GM12801 (cell line): ENCODE measurements around the gene ATP5PB.

ENCODE experiments used
- CTCF ChIP-seq: IDR thresholded peaks from one replicate; pipeline ENCODE4 v1.5.1; 2011; ENCODE audit warnings: control low read depth; ENCODE audit not compliant: insufficient read length; ENCODE audit errors: extremely low read depth

The ATP5PB gene

DNA sequence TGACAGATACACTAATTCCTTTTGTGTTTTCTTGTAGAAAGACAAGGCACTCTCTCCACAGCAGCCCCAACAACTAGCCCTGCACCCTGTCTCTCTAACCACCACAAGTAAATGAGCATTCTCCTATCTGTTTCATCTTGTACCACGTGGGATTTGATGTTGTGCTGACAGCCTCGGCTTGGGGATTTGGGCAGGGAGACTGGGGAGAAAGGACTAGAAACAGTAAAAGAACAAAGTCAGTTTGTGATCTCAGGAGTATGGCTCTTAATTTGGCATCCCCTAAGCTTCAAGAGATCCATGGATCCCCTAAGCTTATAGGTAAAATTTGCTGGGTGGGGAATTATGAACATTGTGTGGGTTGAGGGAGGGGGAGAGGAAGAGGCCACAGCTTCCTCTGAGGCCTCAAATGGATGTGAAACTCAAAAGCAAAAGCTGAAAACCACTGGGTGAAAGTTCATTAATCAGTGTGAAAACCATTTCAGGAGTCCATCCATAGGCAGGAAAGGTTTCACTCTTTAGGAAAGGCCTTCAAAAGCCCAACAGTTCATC lies 27.6 kb downstream of the ATP5PB start:
- no peak for TF ChIP-seq CTCF

DNA sequence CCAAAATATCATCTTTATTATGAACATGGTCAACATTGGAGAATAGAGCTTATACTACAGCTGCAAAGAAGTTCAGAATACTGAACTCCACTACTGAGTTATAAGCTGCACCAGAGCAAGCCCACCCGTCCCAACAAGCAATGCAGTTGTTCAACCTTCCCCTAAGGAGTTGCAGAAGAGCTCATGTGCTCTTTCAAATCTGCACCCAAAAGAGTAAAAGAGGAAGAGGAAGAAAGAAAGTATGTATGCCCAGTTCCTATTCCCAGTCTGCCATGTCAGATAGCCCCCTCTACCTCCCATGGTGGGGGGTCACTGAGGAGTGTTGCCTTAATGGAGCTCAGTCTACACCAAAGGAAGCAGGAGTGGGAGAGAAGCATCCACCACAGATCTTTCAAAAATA lies 31.4 kb downstream of the ATP5PB start:
- no peak for TF ChIP-seq CTCF

DNA sequence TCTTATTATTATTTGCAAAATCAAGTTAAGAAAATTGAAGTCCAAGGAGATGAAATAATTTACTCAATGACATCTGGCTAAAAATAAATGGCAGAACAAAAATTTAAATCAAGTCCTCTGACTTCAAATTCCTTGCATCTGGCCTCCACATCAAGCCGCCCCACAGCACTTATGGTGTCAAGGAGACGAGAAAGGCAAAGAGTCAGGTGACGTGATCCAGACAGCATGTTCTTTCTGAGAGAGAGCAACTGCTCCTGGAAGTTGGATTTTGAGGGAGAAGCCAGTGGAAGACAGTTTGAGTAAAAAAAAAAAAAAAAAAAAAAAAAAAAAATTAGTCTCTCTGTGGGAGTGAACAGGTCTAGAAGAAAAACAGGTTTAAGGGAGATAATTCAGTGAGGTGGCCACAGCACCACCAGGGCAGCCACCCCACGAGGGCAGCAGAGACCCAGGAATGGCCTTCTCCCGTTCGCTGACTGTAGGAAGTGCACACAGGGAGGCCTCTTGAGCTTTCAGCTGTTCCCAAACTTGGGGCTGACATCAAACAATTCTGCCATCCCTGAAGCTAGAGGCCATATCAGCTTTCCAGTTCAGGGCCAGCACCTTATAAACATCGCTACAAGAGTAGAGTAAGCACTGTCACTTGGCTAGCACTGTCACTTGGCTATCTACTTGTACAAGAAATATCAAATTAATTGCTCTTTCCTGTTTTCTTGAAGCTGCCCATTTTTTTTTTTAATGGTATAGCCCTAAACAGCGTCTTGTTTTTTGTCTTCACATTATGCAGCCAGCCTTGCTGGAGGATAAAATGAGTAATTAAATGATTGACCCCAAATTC lies 32.3 kb downstream of the ATP5PB start:
- no peak for TF ChIP-seq CTCF

DNA sequence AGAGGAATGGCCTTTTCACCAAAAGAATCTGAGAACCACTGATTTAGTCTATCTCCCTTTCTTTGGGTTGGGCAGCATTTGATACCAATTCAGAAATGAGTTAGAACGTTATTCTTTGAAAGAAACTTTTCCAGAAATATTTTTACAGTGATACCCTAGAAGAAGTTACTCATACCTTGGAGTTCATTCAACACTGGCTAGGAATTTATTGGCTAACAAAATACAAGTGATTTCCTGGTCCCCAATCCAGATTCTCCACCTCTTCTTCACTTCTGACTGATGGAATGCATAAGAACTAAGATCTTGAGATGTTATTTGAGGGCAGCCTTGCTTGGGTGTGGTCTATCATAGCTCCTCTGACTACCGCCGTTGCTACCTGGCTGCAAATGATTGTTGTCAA lies 33.9 kb downstream of the ATP5PB start:
- TF ChIP-seq CTCF: no peak

- no peak for TF ChIP-seq CTCF
Observed at GRCh38 chr1:111483876-111484275, 34.6 kb downstream of the ATP5PB start.

DNA sequence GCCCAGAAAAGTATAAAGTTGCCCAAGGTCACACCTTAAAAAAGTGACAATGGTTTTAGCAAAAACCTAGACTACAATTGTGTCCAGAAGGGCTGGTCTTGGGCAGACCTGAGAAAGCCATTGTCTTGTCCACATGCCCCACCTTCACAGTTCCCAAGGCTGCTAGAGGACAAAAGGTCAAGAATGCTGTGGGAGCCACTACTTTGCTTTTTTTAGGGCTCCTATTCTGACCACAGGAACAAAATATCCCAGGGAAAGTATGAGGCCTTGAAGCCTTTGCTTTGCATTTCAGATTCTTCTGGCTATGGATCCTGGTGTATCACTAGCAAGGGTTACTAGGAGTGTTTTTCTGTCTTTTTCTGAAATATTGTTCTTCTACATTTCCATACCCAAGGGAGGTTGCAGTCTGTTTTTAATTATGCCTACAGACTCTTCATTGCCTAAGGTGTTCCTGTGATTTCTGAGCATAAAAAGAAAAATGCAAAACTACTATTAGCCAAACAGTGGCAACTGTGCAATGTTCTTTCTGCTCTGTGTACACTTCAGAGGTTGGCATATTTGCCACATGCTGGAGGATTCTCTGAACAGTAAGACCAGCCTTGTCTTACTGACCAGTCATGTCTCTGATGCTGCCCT lies 35.2 kb downstream of the ATP5PB start:
- no peak for TF ChIP-seq CTCF

DNA sequence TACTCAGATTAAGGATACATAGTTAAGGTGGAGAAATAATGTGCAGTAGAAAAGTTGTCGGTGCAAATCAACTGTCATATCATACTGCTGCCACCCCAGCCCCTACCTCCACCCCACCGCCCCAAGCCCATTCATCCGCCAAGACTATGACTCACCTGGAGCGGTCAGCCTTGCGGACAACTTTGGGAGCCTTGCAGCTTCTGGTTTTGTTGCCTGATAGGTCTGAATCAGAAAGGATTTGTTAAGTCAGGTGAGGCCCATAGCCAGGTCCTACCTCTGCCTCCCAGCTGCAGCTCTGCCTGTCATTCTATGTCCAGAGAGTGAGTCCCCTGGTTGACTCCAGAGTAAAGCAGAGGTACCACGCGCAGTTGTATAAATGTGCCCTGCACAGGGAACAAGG lies 37.2 kb downstream of the ATP5PB start:
- no peak for TF ChIP-seq CTCF
